Karpas-422 (cell line): ENCODE results near the gene UVSSA. TPM values are rescaled to one million over a fixed set of nuclear protein-coding genes. Genes with fewer than 3 reads are reported as not detected.
"Not testable (repeated sequence)": the region's sequence is repeated elsewhere in the genome, so short reads cannot be mapped to it uniquely, and the experiment has no call there.

Experiments used
- DNase-seq: peaks from one replicate; pipeline ENCODE4 v3.0.0-alpha.2; 2015
- H2AFZ ChIP-seq: fragments of 200-600 bp; sonication (generic); 2 replicates; pipeline ENCODE4 v1.6.1; 2014; ENCODE audit warnings: antibody characterized with exemption, low read length, mixed read lengths
- H3K27ac ChIP-seq: fragments of 200-600 bp; sonication (generic); 2 replicates; pipeline ENCODE4 v1.5.1; 2014; ENCODE audit warnings: mild to moderate bottlenecking, low read length, moderate library complexity
- H3K27me3 ChIP-seq: fragments of 200-600 bp; sonication (generic); 2 replicates; pipeline ENCODE4 v1.6.1; 2014; ENCODE audit warnings: low read length, mixed read lengths
- H3K36me3 ChIP-seq: fragments of 200-600 bp; sonication (generic); 2 replicates; pipeline ENCODE4 v1.6.1; 2014; ENCODE audit warnings: low read length, mixed read lengths; ENCODE audit not compliant: insufficient read depth
- H3K4me1 ChIP-seq: fragments of 200-600 bp; sonication (generic); 2 replicates; pipeline ENCODE4 v1.6.1; 2014; ENCODE audit warnings: mild to moderate bottlenecking, low read length, mixed read lengths
- H3K4me2 ChIP-seq: fragments of 200-600 bp; sonication (generic); 2 replicates; pipeline ENCODE4 v1.6.1; 2014; ENCODE audit warnings: low read length, low read depth, mild to moderate bottlenecking; ENCODE audit not compliant: poor library complexity, severe bottlenecking
- H3K4me3 ChIP-seq: fragments of 200-600 bp; sonication (generic); 2 replicates; pipeline ENCODE4 v1.5.1; 2014; ENCODE audit warnings: mild to moderate bottlenecking, antibody characterized with exemption, low read length, mixed read lengths
- H3K79me2 ChIP-seq: fragments of 200-600 bp; sonication (generic); 2 replicates; pipeline ENCODE4 v1.6.1; 2014; ENCODE audit warnings: mild to moderate bottlenecking, low read length, mixed read lengths
- H3K9ac ChIP-seq: fragments of 200-600 bp; sonication (generic); 2 replicates; pipeline ENCODE4 v1.6.0; 2014; ENCODE audit warnings: low read length
- H3K9me2 ChIP-seq: fragments of 200-600 bp; sonication (generic), shearing (Covaris generic); replicated peaks from 2 replicates; pipeline ENCODE4 v1.6.0; 2014; ENCODE audit warnings: mild to moderate bottlenecking, low read length, moderate library complexity; ENCODE audit not compliant: insufficient read depth
- H3K9me3 ChIP-seq: fragments of 300-700, 200-600 bp; sonication (generic); 2 replicates; pipeline ENCODE4 v1.6.1; 2014; ENCODE audit warnings: low read length, mixed read lengths
- H4K20me1 ChIP-seq: fragments of 200-600 bp; sonication (generic); 2 replicates; pipeline ENCODE4 v1.6.1; 2014; ENCODE audit warnings: mild to moderate bottlenecking, antibody characterized with exemption, low read length, low read depth; ENCODE audit not compliant: insufficient read depth
- total RNA-seq: library from RNA; depleted of rRNA; stranded (reverse); fragments of >200 nt; shearing (Covaris generic); gene quantifications from 2 replicates; pipeline ENCODE4 v1.2.3, GENCODE V29; 2014; ENCODE audit warnings: low replicate concordance

The UVSSA gene
- total RNA-seq, 1 experiment from 2014 or later: 12.4 TPM

GRCh38 chr4:1332686-1333085, 14.3 kb upstream of the UVSSA start:
- no peak for DNase-seq
- Histone ChIP-seq H3K4me1 (no peaks in the 10 kb centered on the region), H3K79me2 (no peaks in the 10 kb centered on the region), H3K9me3 (no peaks in the 10 kb centered on the region), H3K4me3 (no peak overlapping the region), H3K9ac (no peak overlapping the region), H3K9me2 (no peaks in the 10 kb centered on the region), H3K27me3 (no peaks in the 10 kb centered on the region), H2AFZ (no peak overlapping the region), H4K20me1 (no peaks in the 10 kb centered on the region; the same call in 1 of the 2 replicates), H3K4me2 (no peak overlapping the region), H3K27ac (no peak overlapping the region), H3K36me3 (peaks cover 9% of the 10 kb centered on the region)

DNA sequence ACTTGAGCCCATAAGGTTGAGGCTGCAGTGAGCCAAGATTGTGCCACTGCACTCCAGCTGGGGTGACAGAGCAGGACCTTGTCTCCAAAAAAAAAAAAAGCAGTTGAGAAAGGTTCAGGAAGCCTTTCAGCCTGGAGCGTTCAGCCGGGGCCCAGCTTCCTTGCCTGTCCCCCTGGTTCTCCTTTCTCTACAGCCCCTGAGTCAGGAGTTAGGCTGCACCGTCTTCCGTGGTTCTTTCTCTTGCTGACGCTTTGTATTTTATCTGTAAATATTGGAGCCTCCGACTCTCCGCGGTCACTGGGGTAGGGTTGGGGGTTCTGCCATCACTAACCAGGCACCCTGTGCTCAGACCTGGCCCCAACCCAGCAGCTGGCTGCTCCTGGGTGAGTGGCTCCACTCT, 13.8 kb upstream of the UVSSA start:
- no peaks in the 10 kb centered on the region; the same call in 1 of the 2 replicates for H4K20me1 ChIP-seq
- no peak overlapping the region for H3K4me3 ChIP-seq
- no peak overlapping the region for H2AFZ ChIP-seq
- no peaks in the 10 kb centered on the region for H3K9me2 ChIP-seq
- H3K27me3 ChIP-seq: no peaks in the 10 kb centered on the region
- H3K4me2 ChIP-seq: no peak overlapping the region
- no peaks in the 10 kb centered on the region for H3K4me1 ChIP-seq
- no peak for DNase-seq
- H3K9me3 ChIP-seq: no peaks in the 10 kb centered on the region
- H3K36me3 ChIP-seq: peaks cover 9% of the 10 kb centered on the region
- no peak overlapping the region for H3K9ac ChIP-seq
- H3K79me2 ChIP-seq: no peaks in the 10 kb centered on the region
- H3K27ac ChIP-seq: no peak overlapping the region

GRCh38 chr4:1333851-1334578, 13.0 kb upstream of the UVSSA start:
- H3K79me2 ChIP-seq, H3K9me2 ChIP-seq, H3K36me3 ChIP-seq, H3K27me3 ChIP-seq, H3K4me1 ChIP-seq, H3K4me3 ChIP-seq, H3K9ac ChIP-seq, H3K27ac ChIP-seq, H3K9me3 ChIP-seq, H2AFZ ChIP-seq, DNase-seq, H3K4me2 ChIP-seq, H4K20me1 ChIP-seq: not testable (repeated sequence)

DNA sequence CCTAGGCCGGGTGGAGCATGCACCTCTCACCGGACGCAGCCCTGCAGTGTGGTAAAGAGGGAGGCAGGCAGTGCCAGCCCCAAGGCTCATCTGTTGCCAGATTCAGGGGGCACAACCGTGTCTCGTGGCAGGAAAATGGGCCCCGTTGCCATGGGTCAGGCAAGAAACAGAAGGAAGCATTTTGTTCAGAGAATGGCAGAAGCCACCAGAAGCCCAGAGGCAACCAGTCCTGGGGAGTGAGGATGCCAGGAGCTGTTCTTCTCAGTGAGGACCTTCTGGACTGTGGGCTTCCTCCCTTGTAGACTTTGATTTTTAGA, 12.5 kb upstream of the UVSSA start:
- Histone ChIP-seq H4K20me1 (no peaks in the 10 kb centered on the region; the same call in 1 of the 2 replicates), H3K27ac (no peak overlapping the region), H2AFZ (no peak overlapping the region), H3K79me2 (no peaks in the 10 kb centered on the region), H3K9me3 (no peaks in the 10 kb centered on the region), H3K4me1 (no peaks in the 10 kb centered on the region), H3K4me3 (no peak overlapping the region), H3K36me3 (peaks cover 12% of the 10 kb centered on the region), H3K9ac (no peak overlapping the region), H3K27me3 (no peaks in the 10 kb centered on the region), H3K9me2 (no peaks in the 10 kb centered on the region), H3K4me2 (no peak overlapping the region)
- DNase-seq: no peak

- not testable (repeated sequence) for H2AFZ ChIP-seq, H4K20me1 ChIP-seq, H3K27ac ChIP-seq, H3K4me1 ChIP-seq, H3K79me2 ChIP-seq, H3K9me2 ChIP-seq, H3K4me3 ChIP-seq, H3K27me3 ChIP-seq, H3K9me3 ChIP-seq, H3K4me2 ChIP-seq, H3K9ac ChIP-seq, DNase-seq
- H3K36me3 ChIP-seq: peaks cover 13% of the 10 kb centered on the region
Measured at GRCh38 chr4:1335193-1335883, 11.7 kb upstream of the UVSSA start.

DNA sequence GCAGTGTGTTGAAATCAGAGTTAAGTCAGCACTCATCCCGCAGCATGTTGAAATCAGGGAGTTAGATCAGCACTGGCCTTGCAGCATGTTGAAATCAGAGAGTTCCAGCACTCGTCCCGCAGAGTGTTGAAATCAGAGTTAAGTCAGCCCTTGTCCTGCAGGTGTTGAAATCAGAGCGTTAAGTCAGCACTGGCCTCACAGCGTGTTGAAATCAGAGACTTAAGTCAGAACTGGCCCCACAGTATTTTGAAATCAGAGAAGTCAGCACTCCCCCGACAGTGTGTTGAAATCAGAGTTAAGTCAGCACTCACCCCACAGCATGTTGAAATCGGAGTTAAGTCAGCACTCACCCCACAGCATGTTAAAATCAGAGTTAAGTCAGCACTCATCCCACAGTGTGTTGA, 10.9 kb upstream of the UVSSA start:
- H3K9me3 ChIP-seq: no peaks in the 10 kb centered on the region
- DNase-seq: no peak
- no peaks in the 10 kb centered on the region for H3K4me1 ChIP-seq
- H3K36me3 ChIP-seq: peaks cover 13% of the 10 kb centered on the region
- no peaks in the 10 kb centered on the region; the same call in 1 of the 2 replicates for H4K20me1 ChIP-seq
- H3K9me2 ChIP-seq: no peaks in the 10 kb centered on the region
- H2AFZ ChIP-seq: no peak overlapping the region
- no peak overlapping the region for H3K9ac ChIP-seq
- no peak overlapping the region for H3K4me2 ChIP-seq
- H3K4me3 ChIP-seq: no peak overlapping the region
- H3K79me2 ChIP-seq: no peaks in the 10 kb centered on the region
- H3K27me3 ChIP-seq: no peaks in the 10 kb centered on the region
- H3K27ac ChIP-seq: no peak overlapping the region

DNA sequence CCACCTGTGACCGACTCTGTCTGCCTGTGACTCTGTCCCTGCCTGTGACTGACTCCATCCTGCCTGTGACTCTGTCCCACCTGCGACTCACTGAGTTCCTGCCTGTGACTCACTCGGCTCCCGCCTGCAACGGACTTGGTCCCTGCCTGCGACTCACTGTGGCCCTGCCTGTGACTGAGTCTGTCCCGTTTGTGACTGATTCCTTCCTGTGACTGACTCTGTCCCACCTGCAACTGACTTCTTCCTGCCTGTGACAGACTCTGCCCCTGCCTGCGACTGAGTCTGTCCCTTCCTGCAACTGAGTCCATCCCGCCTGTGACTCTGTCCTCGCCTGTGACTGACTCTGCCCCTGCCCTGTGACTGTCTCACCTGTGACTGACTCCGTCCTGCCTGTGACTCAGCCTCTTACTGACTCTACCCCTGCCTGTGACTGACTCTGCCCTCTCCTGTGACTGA, 9.6 kb upstream of the UVSSA start:
- Histone ChIP-seq H3K27ac (no peak overlapping the region), H3K9ac (no peak overlapping the region), H3K9me3 (no peaks in the 10 kb centered on the region), H3K4me2 (no peak overlapping the region), H3K9me2 (no peaks in the 10 kb centered on the region), H3K4me1 (no peaks in the 10 kb centered on the region), H3K36me3 (peaks cover 13% of the 10 kb centered on the region), H2AFZ (no peak overlapping the region), H3K79me2 (no peaks in the 10 kb centered on the region), H3K27me3 (no peaks in the 10 kb centered on the region), H4K20me1 (no peaks in the 10 kb centered on the region; the same call in 1 of the 2 replicates), H3K4me3 (no peak overlapping the region)
- DNase-seq: no peak

GRCh38 chr4:1337951-1338751, 8.9 kb upstream of the UVSSA start:
- no peak overlapping the region for H3K9ac ChIP-seq
- H3K4me1 ChIP-seq: no peaks in the 10 kb centered on the region
- H3K9me2 ChIP-seq: no peaks in the 10 kb centered on the region
- H3K9me3 ChIP-seq: no peaks in the 10 kb centered on the region
- H2AFZ ChIP-seq: no peak overlapping the region
- H4K20me1 ChIP-seq: no peaks in the 10 kb centered on the region; the same call in 1 of the 2 replicates
- H3K36me3 ChIP-seq: peaks cover 13% of the 10 kb centered on the region
- no peak overlapping the region for H3K27ac ChIP-seq
- H3K27me3 ChIP-seq: no peaks in the 10 kb centered on the region
- no peaks in the 10 kb centered on the region for H3K79me2 ChIP-seq
- H3K4me3 ChIP-seq: no peak overlapping the region
- no peak for DNase-seq
- no peak overlapping the region for H3K4me2 ChIP-seq
